ENCODE measurements around the gene HCFC1.

HCFC1 gene

GRCh38 chrX:153956044-153956907 lies 15.3 kb downstream of the HCFC1 start:
- ATAC-seq: no peak

GRCh38 chrX:153955228-153955732 lies 16.3 kb downstream of the HCFC1 start:
- no peak for ATAC-seq

GRCh38 chrX:153954558-153955227 lies 16.9 kb downstream of the HCFC1 start:
- ATAC-seq: no peak

GRCh38 chrX:153953892-153954557 lies 17.6 kb downstream of the HCFC1 start:
- no peak for ATAC-seq

GRCh38 chrX:153953342-153953830 lies 18.2 kb downstream of the HCFC1 start:
- ATAC-seq: peak; percentile 69 to 71

GRCh38 chrX:153952373-153953026 lies 19.1 kb downstream of the HCFC1 start:
- ATAC-seq: no peak

- no peak for ATAC-seq
Observed at GRCh38 chrX:153951683-153952372, 19.8 kb downstream of the HCFC1 start.

- no peak for ATAC-seq
Observed at GRCh38 chrX:153950127-153950526, 21.5 kb downstream of the HCFC1 start.

- no peak for ATAC-seq
Observed at GRCh38 chrX:153948847-153949805, 22.5 kb downstream of the HCFC1 start.

GRCh38 chrX:153948002-153948466 lies 23.6 kb downstream of the HCFC1 start:
- ATAC-seq: no peak

GRCh38 chrX:153947009-153947769 lies 24.4 kb downstream of the HCFC1 start:
- ATAC-seq: peak; percentile 80 to 82

GRCh38 chrX:153945956-153946943 lies 25.4 kb downstream of the HCFC1 start:
- ATAC-seq: no peak

- ATAC-seq: peak in 1 of 2 donors; percentile 10
Observed at GRCh38 chrX:153944800-153945150, 26.8 kb downstream of the HCFC1 start.

- ATAC-seq: peak; percentile 36 to 51
Observed at GRCh38 chrX:153944140-153944799, 27.3 kb downstream of the HCFC1 start, which contains the start of gene RENBP. Gene RENBP, minus strand, starts transcription at chrX:153944643. Its CDS starts 33 bp downstream, at chrX:153944610.

- ATAC-seq: no peak
Observed at GRCh38 chrX:153941336-153942252, 30.0 kb downstream of the HCFC1 start.

GRCh38 chrX:153939573-153939972 lies 32.0 kb downstream of the HCFC1 start:
- ATAC-seq: no peak

All from activated CD4-positive, CD25-positive, alpha-beta regulatory T cell treated with anti-CD3 and anti-CD28 coated beads, Interleukin-2, amount 50 U/mL, for 24 hours (primary cell).